A549 (cell line): Measurements from ENCODE around the gene SLIT3. TPM values are rescaled to one million over a fixed set of nuclear protein-coding genes. Genes with fewer than 3 reads are reported as not detected.

Experiments
- ATAC-seq, 2 experiments: fragments of 200-7000 bp in 1 of 2; fragments of >200 bp in 1 of 2; cut with Nextera tagmentation in 1 of 2; cut with Tn5 transposase in 1 of 2; 3 replicates each; pipeline versions ENCODE4 v1.8.0 to v1.9.1; 2018 to 2020; ENCODE audit warnings: mild to moderate bottlenecking in 1 of 2, moderate library complexity in 1 of 2
- CTCF ChIA-PET: fragments of 300-600 bp; sonication (Branson Sonifier 250); formaldehyde crosslinking; extraction: SDS; loops from one replicate; lab custom pipeline; 2021; ENCODE audit warnings: antibody characterized with exemption, inconsistent platforms; lab: Yijun Ruan, JAX
- POLR2A ChIA-PET: fragments of 350-600 bp; formaldehyde crosslinking; extraction: SDS; loops from one replicate; lab custom pipeline; 2021; ENCODE audit warnings: antibody characterized with exemption, inconsistent platforms; lab: Yijun Ruan, JAX
- DNase-seq, 2 experiments: peaks; one replicate each; pipeline versions ENCODE4 v3.0.0 to v3.0.0-alpha.2; 2011 to 2016; ENCODE audit warnings: low read depth in 1 of 2, low spot score in 1 of 2
- FAIRE-seq: peaks from 2 replicates; lab custom pipeline; 2011; peaks lifted over from hg19 to GRCh38; lab: Jason Lieb, UNC
- H3K27ac ChIP-seq, 2 experiments: fragments of >200 bp; sonication (Bioruptor Twin); formaldehyde crosslinking; 3 replicates each; pipeline ENCODE4 v1.5.1; 2016 to 2017
- H3K4me1 ChIP-seq: fragments of >200 bp; sonication (Bioruptor Twin); formaldehyde crosslinking; 3 replicates; pipeline ENCODE4 v1.6.1; 2016
- H3K4me2 ChIP-seq: fragments of >200 bp; sonication (Bioruptor Twin); formaldehyde crosslinking; 3 replicates; pipeline ENCODE4 v1.6.1; 2016
- H3K4me3 ChIP-seq: fragments of >200 bp; sonication (Bioruptor Twin); formaldehyde crosslinking; 3 replicates; pipeline ENCODE4 v1.5.1; 2016
- H3K9me3 ChIP-seq: fragments of >200 bp; sonication (Bioruptor Twin); formaldehyde crosslinking; 3 replicates; pipeline ENCODE4 v1.6.1; 2016
- BCL3 ChIP-seq: fragments of >200 bp; sonication (Bioruptor Twin); formaldehyde crosslinking; IDR thresholded peaks from 3 replicates; pipeline ENCODE4 v1.6.1; 2016
- BHLHE40 ChIP-seq: IDR thresholded peaks from 2 replicates; pipeline ENCODE4 v1.6.1; 2012; ENCODE audit warnings: low read depth, low read length, inconsistent platforms
- CBX2 ChIP-seq: fragments of 200-600 bp; sonication (generic); IDR thresholded peaks from 2 replicates; pipeline ENCODE4 v1.6.1; 2016; ENCODE audit warnings: low read depth, mild to moderate bottlenecking, borderline replicate concordance
- CEBPB ChIP-seq, 2 experiments: fragments of >200 bp in 1 of 2; sonication (Bioruptor Twin) in 1 of 2; formaldehyde crosslinking in 1 of 2; IDR thresholded peaks; 2 replicates each; pipeline ENCODE4 v1.6.1; 2012 to 2016
- CHD2 ChIP-seq: fragments of 150-350 bp; IDR thresholded peaks from 2 replicates; pipeline ENCODE4 v1.6.1; 2014; ENCODE audit warnings: low read length; ENCODE audit not compliant: partially characterized antibody
- CHD4 ChIP-seq: fragments of 200-600 bp; sonication (generic); IDR thresholded peaks from 2 replicates; pipeline ENCODE4 v1.6.1; 2016; ENCODE audit warnings: antibody characterized with exemption, mild to moderate bottlenecking, borderline replicate concordance
- E2F6 ChIP-seq: IDR thresholded peaks from 2 replicates; pipeline ENCODE4 v1.6.1; 2012; ENCODE audit warnings: low read depth, borderline replicate concordance
- ELK1 ChIP-seq: fragments of 150-350 bp; IDR thresholded peaks from 2 replicates; pipeline ENCODE4 v1.6.1; 2014; ENCODE audit warnings: low read depth, mild to moderate bottlenecking, low read length
- FOSB ChIP-seq: fragments of 250-450 bp; sonication (Bioruptor Pico); IDR thresholded peaks from 2 replicates; pipeline ENCODE4 v1.5.0; 2020; ENCODE audit warnings: mild to moderate bottlenecking, moderate library complexity
- FOSL2 ChIP-seq, 2 experiments: fragments of 450-650 bp in 1 of 2; fragments of >200 bp in 1 of 2; sonication (Bioruptor Twin) in 1 of 2; formaldehyde crosslinking; IDR thresholded peaks; 2 replicates each; pipeline versions ENCODE4 v1.5.0 to v1.6.1; 2016 to 2020; ENCODE audit warnings: mild to moderate bottlenecking in 1 of 2, moderate library complexity in 1 of 2
- FOXS1 ChIP-seq: fragments of 250-450 bp; sonication (Bioruptor Pico); IDR thresholded peaks from 2 replicates; pipeline ENCODE4 v1.5.0; 2020; ENCODE audit warnings: mild to moderate bottlenecking, moderate library complexity
- GATA3 ChIP-seq: IDR thresholded peaks from 2 replicates; pipeline ENCODE4 v1.6.1; 2012; ENCODE audit warnings: borderline replicate concordance
- HDAC2 ChIP-seq: fragments of 200-600 bp; sonication (generic); IDR thresholded peaks from 2 replicates; pipeline ENCODE4 v1.6.1; 2016
- HES2 ChIP-seq: fragments of >200 bp; sonication (Bioruptor Twin); formaldehyde crosslinking; IDR thresholded peaks from 2 replicates; pipeline ENCODE4 v1.6.1; 2016
- HMGXB4 ChIP-seq: fragments of 250-450 bp; sonication (Bioruptor Pico); IDR thresholded peaks from 2 replicates; pipeline ENCODE4 v1.5.0; 2021; ENCODE audit warnings: mild to moderate bottlenecking, moderate library complexity, borderline replicate concordance
- HOXA7 ChIP-seq: fragments of 250-450 bp; sonication (Bioruptor Pico); IDR thresholded peaks from 2 replicates; pipeline ENCODE4 v1.5.0; 2020; ENCODE audit warnings: mild to moderate bottlenecking, moderate library complexity
- HOXB5 ChIP-seq: fragments of 250-450 bp; sonication (Bioruptor Pico); IDR thresholded peaks from 2 replicates; pipeline ENCODE4 v1.5.0; 2020; ENCODE audit warnings: mild to moderate bottlenecking, moderate library complexity
- KDM5A ChIP-seq: fragments of 200-600 bp; sonication (generic); IDR thresholded peaks from 2 replicates; pipeline ENCODE4 v1.6.1; 2016; ENCODE audit warnings: antibody characterized with exemption, mild to moderate bottlenecking
- MAZ ChIP-seq: fragments of 150-350 bp; IDR thresholded peaks from 2 replicates; pipeline ENCODE4 v1.6.1; 2014; ENCODE audit warnings: antibody characterized with exemption, low read depth, low read length, borderline replicate concordance
- PBX3 ChIP-seq: IDR thresholded peaks from 2 replicates; pipeline ENCODE4 v1.6.1; 2012
- PHF8 ChIP-seq: fragments of 200-600 bp; sonication (generic); IDR thresholded peaks from 2 replicates; pipeline ENCODE4 v1.6.1; 2016; ENCODE audit warnings: low read depth, mild to moderate bottlenecking, antibody characterized with exemption, moderate library complexity, borderline replicate concordance
- RAD21 ChIP-seq, 2 experiments: fragments of >200 bp in 1 of 2; sonication (Bioruptor Twin) in 1 of 2; formaldehyde crosslinking in 1 of 2; IDR thresholded peaks in 1 of 2; conservative IDR thresholded peaks in 1 of 2; 2 replicates in 1 of 2; 3 replicates in 1 of 2; pipeline ENCODE4 v1.6.1; 2012 to 2018; ENCODE audit warnings: inconsistent platforms in 1 of 2
- RCOR1 ChIP-seq: fragments of 150-350 bp; IDR thresholded peaks from 2 replicates; pipeline ENCODE4 v1.6.1; 2014; ENCODE audit warnings: antibody characterized with exemption, low read length, low read depth
- TP53 ChIP-seq: fragments of 250-450 bp; sonication (Bioruptor Pico); IDR thresholded peaks from 2 replicates; pipeline ENCODE4 v1.5.0; 2021; ENCODE audit warnings: mild to moderate bottlenecking, moderate library complexity
- ZSCAN20 ChIP-seq: fragments of 250-450 bp; sonication (Bioruptor Pico); IDR thresholded peaks from 2 replicates; pipeline ENCODE4 v1.8.0; 2022; ENCODE audit warnings: mild to moderate bottlenecking, moderate library complexity
- WGBS: methylation state at CpG from one replicate; pipeline ENCODE4 v1.1.6; 2017; ENCODE audit errors: missing lambda C conversion rate; 5-methylcytosine and 5-hydroxymethylcytosine counted together
- polyA plus RNA-seq, 4 experiments: library from polyadenylated mRNA; depleted of rRNA in 3 of 4; stranded (reverse); fragments of >200 nt; fragmentation: RNase III in 1 of 4; extraction: RNeasy Plus Mini Kit Qiagen cat#74134 plus additional on column Dnase treatment in 1 of 4; gene quantifications; 2 replicates in 3 of 4; 3 replicates in 1 of 4; pipeline ENCODE4 v1.2.3, GENCODE V29; 2011 to 2017

The SLIT3 gene
- polyA plus RNA-seq, 2 of the 4 experiments (the other 2 are of a cell fraction), result 12.7 to 22.9 TPM

GRCh38 chr5:168669156-168669555 lies 631.8 kb downstream of the SLIT3 start:
- Histone ChIP-seq H3K4me3 (no peak overlapping the region), H3K4me1 (no peaks in the 10 kb centered on the region), H3K9me3 (no peaks in the 10 kb centered on the region), H3K27ac (no peak overlapping the region), H3K4me2 (no peak overlapping the region)
- ChIA-PET POLR2A (no interaction called here), CTCF (interaction anchor here (1.8 to 2.2 kb wide), 2 partner anchors 10 kb away, joined by 5 to 15 read pairs; no protein-coding TSS in a partner anchor)
- ATAC-seq (no peak), DNase-seq (no peak), FAIRE-seq (no peak)
- TF ChIP-seq TP53 (CRISPR knock-in tag) (no peak), HOXA7 (CRISPR knock-in tag) (no peak), MAZ (no peak), HES2 (no peak), ELK1 (no peak), FOSB (CRISPR knock-in tag) (no peak), E2F6 (no peak), FOXS1 (CRISPR knock-in tag) (no peak), CHD4 (no peak), RAD21 (conservative IDR thresholded peaks at IDR 0.05 in 1 of 2, IDR thresholded peaks at IDR 0.05 in 1 of 2) (no peak), HMGXB4 (CRISPR knock-in tag) (no peak), RCOR1 (no peak)
- 98% methylated on average over 4 of the region's 4 CpGs for WGBS

- POLR2A ChIA-PET, result no interaction called here
- H3K27ac ChIP-seq, result no peak overlapping the region
- no peaks in the 10 kb centered on the region for H3K4me1 ChIP-seq
- 91% methylated on average over 1 of the region's 1 CpG for WGBS
- CTCF ChIA-PET, result interaction anchor here (1.1 to 2.2 kb wide), 3 partner anchors 11 to 913 kb away, joined by 3 to 15 read pairs (median 6); no protein-coding TSS in a partner anchor
- ATAC-seq, result no peak
- DNase-seq, result no peak
- H3K9me3 ChIP-seq, result no peaks in the 10 kb centered on the region
- TF ChIP-seq FOSL2 (IDR thresholded peaks at IDR 0.05) (no peak), FOSL2 (CRISPR knock-in tag; IDR thresholded peaks at IDR 0.05) (no peak), BCL3 (no peak), HDAC2 (no peak), E2F6 (no peak), KDM5A (no peak), HOXB5 (no peak), BHLHE40 (no peak), ELK1 (no peak), CHD4 (no peak), CBX2 (no peak), CEBPB (IDR thresholded peaks at IDR 0.05) (no peak), HMGXB4 (CRISPR knock-in tag) (no peak), PBX3 (no peak), CHD2 (no peak), PHF8 (no peak), ZSCAN20 (CRISPR knock-in tag) (no peak), GATA3 (no peak)
- H3K4me2 ChIP-seq, result no peak overlapping the region
- no peak overlapping the region for H3K4me3 ChIP-seq
- no peak for FAIRE-seq
Measured at GRCh38 chr5:168668078-168668477, 632.9 kb downstream of the SLIT3 start.
